G401 (cell line): Measurements from ENCODE around the gene LGALS9B. TPM values are rescaled to one million over a fixed set of nuclear protein-coding genes. Genes with fewer than 3 reads are reported as not detected.
"Not testable (repeated sequence)": the region's sequence is repeated elsewhere in the genome, so short reads cannot be mapped to it uniquely, and the experiment has no call there.

Experiments used
- DNase-seq: peaks from one replicate; pipeline ENCODE4 v3.0.0-alpha.2; 2015; ENCODE audit warnings: low spot score
- in situ Hi-C: cut with HindIII; loops from 2 replicates; pipeline ENCODE4 v1.10.0; 2016; ENCODE audit warnings: low sequenced_read_pairs, mixed read lengths
- total RNA-seq: library from RNA; depleted of rRNA; stranded (reverse); fragments of >200 nt; shearing (Covaris generic); gene quantifications from 2 replicates; pipeline ENCODE4 v1.2.3, GENCODE V29; 2014; rRNA removed

The LGALS9B gene
- total RNA-seq, 1 experiment from 2014 or later: not detected

GRCh38 chr17:20433382-20433781 lies 34.0 kb downstream of the LGALS9B start:
- DNase-seq, in situ Hi-C loops: not testable (repeated sequence)

- in situ Hi-C loops, DNase-seq: not testable (repeated sequence)
Observed at GRCh38 chr17:20427264-20427663, 40.1 kb downstream of the LGALS9B start.

- DNase-seq, in situ Hi-C loops: not testable (repeated sequence)
Observed at GRCh38 chr17:20422826-20423225, 44.5 kb downstream of the LGALS9B start.

GRCh38 chr17:20418838-20419237 lies 48.5 kb downstream of the LGALS9B start:
- in situ Hi-C loops, DNase-seq: not testable (repeated sequence)

GRCh38 chr17:20417492-20418080 lies 49.8 kb downstream of the LGALS9B start:
- DNase-seq, in situ Hi-C loops: not testable (repeated sequence)

- DNase-seq, in situ Hi-C loops: not testable (repeated sequence)
Observed at GRCh38 chr17:20416381-20416911, 50.9 kb downstream of the LGALS9B start.

- DNase-seq, in situ Hi-C loops: not testable (repeated sequence)
Observed at GRCh38 chr17:20415479-20415878, 51.9 kb downstream of the LGALS9B start.

- DNase-seq, in situ Hi-C loops: not testable (repeated sequence)
Observed at GRCh38 chr17:20401306-20402022, 65.9 kb downstream of the LGALS9B start.

GRCh38 chr17:20400559-20401305 lies 66.6 kb downstream of the LGALS9B start:
- in situ Hi-C loops, DNase-seq: not testable (repeated sequence)

Other genes starting within 250 kb of the LGALS9B start
- not detected in 2 replicates for gene CDRT15L2, start 112.2 kb upstream of the LGALS9B start, total RNA-seq